H9 (cell line): ENCODE measurements around the gene SLC16A7. TPM values are rescaled to one million over a fixed set of nuclear protein-coding genes. Genes with fewer than 3 reads are reported as not detected.

Experiments
- DNase-seq: peaks from one replicate; pipeline ENCODE4 v3.0.0-alpha.2; 2017
- H2AFZ ChIP-seq: one replicate; pipeline ENCODE4 v1.6.1; 2013; ENCODE audit warnings: mild to moderate bottlenecking, low read length, control low read depth, moderate library complexity
- H2AK5ac ChIP-seq: 2 replicates; pipeline ENCODE4 v1.6.1; 2013; ENCODE audit warnings: low read length, control low read depth, mixed read lengths; ENCODE audit not compliant: insufficient read length
- H2BK120ac ChIP-seq: one replicate; pipeline ENCODE4 v1.6.1; 2013; ENCODE audit warnings: low read depth, mild to moderate bottlenecking, low read length, control low read depth, inconsistent platforms; ENCODE audit not compliant: poor library complexity, severe bottlenecking
- H2BK12ac ChIP-seq: 2 replicates; pipeline ENCODE4 v1.6.1; 2013; ENCODE audit warnings: low read length, control low read depth, mixed read lengths, low read depth; ENCODE audit not compliant: insufficient read length
- H2BK15ac ChIP-seq: 2 replicates; pipeline ENCODE4 v1.6.1; 2013; ENCODE audit warnings: low read depth, low read length, control low read depth
- H2BK20ac ChIP-seq: one replicate; pipeline ENCODE4 v1.6.1; 2013; ENCODE audit warnings: low read depth, mild to moderate bottlenecking, low read length, control low read depth, inconsistent platforms; ENCODE audit not compliant: poor library complexity, severe bottlenecking
- H2BK5ac ChIP-seq: 2 replicates; pipeline ENCODE4 v1.6.1; 2013; ENCODE audit warnings: low read length, control low read depth, mixed read lengths; ENCODE audit not compliant: insufficient read length
- H3K14ac ChIP-seq: 2 replicates; pipeline ENCODE4 v1.6.1; 2013; ENCODE audit warnings: low read length, control low read depth; ENCODE audit not compliant: insufficient read depth
- H3K18ac ChIP-seq: 2 replicates; pipeline ENCODE4 v1.6.1; 2013; ENCODE audit warnings: low read depth, mild to moderate bottlenecking, mixed read lengths, low read length, control low read depth; ENCODE audit not compliant: insufficient read length
- H3K23ac ChIP-seq: 2 replicates; pipeline ENCODE4 v1.6.1; 2013; ENCODE audit warnings: low read length, control low read depth, mixed read lengths, low read depth; ENCODE audit not compliant: insufficient read length
- H3K23me2 ChIP-seq: 2 replicates; pipeline ENCODE4 v1.6.1; 2013; ENCODE audit warnings: low read depth, mild to moderate bottlenecking, mixed read lengths, low read length, control low read depth; ENCODE audit not compliant: insufficient read length, poor library complexity, severe bottlenecking
- H3K27ac ChIP-seq: 2 replicates; pipeline ENCODE4 v1.5.1; 2013; ENCODE audit warnings: low read length, control low read depth, mixed read lengths, low read depth; ENCODE audit not compliant: insufficient read length
- H3K27me3 ChIP-seq: 2 replicates; pipeline ENCODE4 v1.6.1; 2013; ENCODE audit warnings: low read length, control low read depth, inconsistent platforms; ENCODE audit not compliant: insufficient read depth
- H3K4ac ChIP-seq: 2 replicates; pipeline ENCODE4 v1.6.1; 2013; ENCODE audit warnings: low read depth, mild to moderate bottlenecking, control low read depth, inconsistent platforms, low read length, moderate library complexity
- H3K4me1 ChIP-seq: 2 replicates; pipeline ENCODE4 v1.6.1; 2013; ENCODE audit warnings: low read length, control low read depth, inconsistent platforms; ENCODE audit not compliant: insufficient read depth
- H3K4me2 ChIP-seq: 2 replicates; pipeline ENCODE4 v1.6.1; 2013; ENCODE audit warnings: low read length, control low read depth, mixed read lengths; ENCODE audit not compliant: insufficient read length, insufficient read depth
- H3K56ac ChIP-seq: 2 replicates; pipeline ENCODE4 v1.6.1; 2013; ENCODE audit warnings: low read depth, mild to moderate bottlenecking, mixed read lengths, low read length, control low read depth; ENCODE audit not compliant: insufficient read length
- H3K79me1 ChIP-seq: 2 replicates; pipeline ENCODE4 v1.6.1; 2013; ENCODE audit warnings: low read depth, mild to moderate bottlenecking, moderate library complexity, low read length, control low read depth, inconsistent platforms; ENCODE audit not compliant: insufficient read depth, poor library complexity, severe bottlenecking
- H3K79me2 ChIP-seq: 2 replicates; pipeline ENCODE4 v1.6.1; 2013; ENCODE audit warnings: low read length, control low read depth, inconsistent platforms; ENCODE audit not compliant: insufficient read depth
- H3K9ac ChIP-seq: 2 replicates; pipeline ENCODE4 v1.6.1; 2013; ENCODE audit warnings: low read length, control low read depth, mixed read lengths; ENCODE audit not compliant: insufficient read length; ENCODE audit errors: extremely low read depth
- H3K9me3 ChIP-seq: one replicate; pipeline ENCODE4 v1.6.1; 2013; ENCODE audit warnings: low read depth, low read length, inconsistent platforms; ENCODE audit not compliant: control insufficient read depth
- H3T11ph ChIP-seq: one replicate; pipeline ENCODE4 v1.6.1; 2013; ENCODE audit warnings: mild to moderate bottlenecking, low read length, control low read depth, inconsistent platforms
- H4K20me1 ChIP-seq: one replicate; pipeline ENCODE4 v1.6.1; 2013; ENCODE audit not compliant: control insufficient read depth, insufficient read length, insufficient read depth
- H4K5ac ChIP-seq: 2 replicates; pipeline ENCODE4 v1.6.1; 2013; ENCODE audit warnings: low read depth, mild to moderate bottlenecking, mixed read lengths, low read length, control low read depth; ENCODE audit not compliant: insufficient read length
- H4K8ac ChIP-seq: replicated peaks from 2 replicates; pipeline ENCODE4 v1.6.1; 2013; ENCODE audit warnings: low read length, control low read depth, mixed read lengths, low read depth; ENCODE audit not compliant: insufficient read length
- H4K91ac ChIP-seq: 2 replicates; pipeline ENCODE4 v1.6.1; 2013; ENCODE audit warnings: low read depth, mild to moderate bottlenecking, moderate library complexity, mixed read lengths, low read length, control low read depth; ENCODE audit not compliant: insufficient read length
- H3K27ac Mint-ChIP-seq, 3 experiments: 2 replicates in 2 of 3; 3 replicates in 1 of 3; pipeline ENCODE4 v1.8.0; 2020 to 2021; ENCODE audit warnings: mixed read lengths in 3 of 3, mild to moderate bottlenecking in 1 of 3, moderate library complexity in 1 of 3
- H3K27me3 Mint-ChIP-seq: 2 replicates; pipeline ENCODE4 v1.8.0; 2021; ENCODE audit warnings: low read depth, mild to moderate bottlenecking, moderate library complexity, mixed read lengths
- H3K36me3 Mint-ChIP-seq, 3 experiments: 2 replicates in 2 of 3; 3 replicates in 1 of 3; pipeline ENCODE4 v1.8.0; 2020 to 2021; ENCODE audit warnings: low read depth in 3 of 3, mixed read lengths in 3 of 3; ENCODE audit not compliant: insufficient read depth in 1 of 3
- H3K4me1 Mint-ChIP-seq, 2 experiments: 2 replicates each; pipeline ENCODE4 v1.8.0; 2020; ENCODE audit warnings: mixed read lengths in 2 of 2
- H3K4me3 Mint-ChIP-seq, 2 experiments: 2 replicates in 1 of 2; 3 replicates in 1 of 2; pipeline ENCODE4 v1.8.0; 2020 to 2021; ENCODE audit warnings: mild to moderate bottlenecking in 2 of 2, mixed read lengths in 2 of 2, moderate library complexity in 1 of 2
- H3K9me3 Mint-ChIP-seq, 2 experiments: 2 replicates in 1 of 2; 3 replicates in 1 of 2; pipeline ENCODE4 v1.8.0; 2020; ENCODE audit warnings: mild to moderate bottlenecking in 2 of 2, mixed read lengths in 2 of 2, moderate library complexity in 1 of 2
- total RNA-seq: library from RNA; stranded (reverse); gene quantifications from 2 replicates; pipeline ENCODE4 v1.2.1, GENCODE V29; 2021
- TF ChIP-seq, protein P1 (sequence below): fragments of 200-600 bp; sonication (generic); conservative IDR thresholded peaks from 3 replicates; pipeline ENCODE4 v1.8.0; 2021; ENCODE audit warnings: antibody characterized with exemption, mild to moderate bottlenecking

The SLC16A7 gene
- total RNA-seq, 1 experiment from 2014 or later: 2.2 TPM

DNA sequence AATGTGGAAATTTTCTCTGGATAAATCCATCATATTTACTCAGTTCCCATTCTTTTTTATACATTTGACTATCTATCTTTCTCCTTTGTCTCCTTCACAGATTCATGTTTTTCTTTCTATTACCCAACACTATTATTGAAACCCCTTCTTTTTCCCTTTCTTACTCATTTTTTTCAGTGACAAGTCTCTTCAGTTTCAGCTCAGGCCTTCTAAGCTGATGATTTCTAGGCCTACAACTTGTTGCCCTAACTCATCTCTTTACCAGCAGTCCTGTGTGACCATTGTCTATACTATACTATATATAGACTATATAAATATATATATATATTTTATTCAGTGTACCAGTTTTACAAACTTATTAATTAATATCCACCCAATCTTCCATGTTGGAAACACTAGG lies 31.8 kb downstream of the SLC16A7 start:
- Histone ChIP-seq H3K18ac (no peak overlapping the region), H3K4me2 (no peak overlapping the region), H2BK12ac (no peak overlapping the region), H3K14ac (no peak overlapping the region), H3K79me2 (no peaks in the 10 kb centered on the region), H3K23me2 (no peaks in the 10 kb centered on the region), H3T11ph (no peak overlapping the region), H3K4me1 (no peaks in the 10 kb centered on the region), H2BK20ac (no peak overlapping the region), H2AK5ac (no peak overlapping the region), H3K27me3 (no peaks in the 10 kb centered on the region), H3K4ac (no peak overlapping the region), H3K56ac (no peak overlapping the region), H4K8ac (no peak overlapping the region), H4K5ac (no peak overlapping the region), H3K23ac (no peak overlapping the region), H2BK5ac (no peak overlapping the region), H3K79me1 (no peaks in the 10 kb centered on the region), H2BK15ac (no peak overlapping the region), H3K9me3 (no peaks in the 10 kb centered on the region), H3K27ac (no peak overlapping the region), H3K9ac (no peak overlapping the region), H4K91ac (no peak overlapping the region), H4K20me1 (no peaks in the 10 kb centered on the region), H2BK120ac (no peak overlapping the region), H2AFZ (no peak overlapping the region)
- Mint-ChIP-seq H3K27me3 (no peaks in the 10 kb centered on the region), H3K36me3 (no peaks in the 10 kb centered on the region), H3K27ac (no peak overlapping the region; a peak in 1 of 7 replicates), H3K4me1 (peaks cover 2 to 3% of the 10 kb centered on the region in 2 experiments; a peak in 3 of 4 replicates), H3K4me3 (no peak overlapping the region), H3K9me3 (no peaks in the 10 kb centered on the region)
- no peak for DNase-seq
- TF ChIP-seq, protein P1, sequence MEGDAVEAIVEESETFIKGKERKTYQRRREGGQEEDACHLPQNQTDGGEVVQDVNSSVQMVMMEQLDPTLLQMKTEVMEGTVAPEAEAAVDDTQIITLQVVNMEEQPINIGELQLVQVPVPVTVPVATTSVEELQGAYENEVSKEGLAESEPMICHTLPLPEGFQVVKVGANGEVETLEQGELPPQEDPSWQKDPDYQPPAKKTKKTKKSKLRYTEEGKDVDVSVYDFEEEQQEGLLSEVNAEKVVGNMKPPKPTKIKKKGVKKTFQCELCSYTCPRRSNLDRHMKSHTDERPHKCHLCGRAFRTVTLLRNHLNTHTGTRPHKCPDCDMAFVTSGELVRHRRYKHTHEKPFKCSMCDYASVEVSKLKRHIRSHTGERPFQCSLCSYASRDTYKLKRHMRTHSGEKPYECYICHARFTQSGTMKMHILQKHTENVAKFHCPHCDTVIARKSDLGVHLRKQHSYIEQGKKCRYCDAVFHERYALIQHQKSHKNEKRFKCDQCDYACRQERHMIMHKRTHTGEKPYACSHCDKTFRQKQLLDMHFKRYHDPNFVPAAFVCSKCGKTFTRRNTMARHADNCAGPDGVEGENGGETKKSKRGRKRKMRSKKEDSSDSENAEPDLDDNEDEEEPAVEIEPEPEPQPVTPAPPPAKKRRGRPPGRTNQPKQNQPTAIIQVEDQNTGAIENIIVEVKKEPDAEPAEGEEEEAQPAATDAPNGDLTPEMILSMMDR: no peak
